Natural killer cell (primary cell): ENCODE measurements around the gene AKAP8. TPM values are rescaled to one million over a fixed set of nuclear protein-coding genes. Genes with fewer than 3 reads are reported as not detected.

Source experiments
- ATAC-seq, 3 donors: fragments of 150-1000 bp in 2 of 3; fragments of 200-7000 bp in 1 of 3; cut with Tn5 transposase; 1 replicate in 1 of 3; 2 replicates in 2 of 3; pipeline ENCODE4 v1.10.0; 2021; ENCODE audit warnings: mild to moderate bottlenecking in 2 of 3, moderate library complexity in 2 of 3
- DNase-seq, 2 donors: peaks; one replicate each; pipeline versions ENCODE4 v3.0.0 to v3.0.0-alpha.2; 2013 to 2021; ENCODE audit warnings: mixed read lengths in 1 of 2
- H3K27ac ChIP-seq: one replicate; pipeline ENCODE4 v1.5.1; 2013; ENCODE audit warnings: mild to moderate bottlenecking, low read length
- H3K27me3 ChIP-seq: one replicate; pipeline ENCODE4 v1.6.1; 2013; ENCODE audit warnings: low read length; ENCODE audit not compliant: control insufficient read depth, insufficient read depth
- H3K36me3 ChIP-seq: one replicate; pipeline ENCODE4 v1.6.1; 2013; ENCODE audit warnings: low read length; ENCODE audit not compliant: control insufficient read depth, insufficient read depth
- H3K4me1 ChIP-seq: one replicate; pipeline ENCODE4 v1.6.1; 2013; ENCODE audit warnings: low read length; ENCODE audit not compliant: control insufficient read depth, insufficient read depth
- H3K4me3 ChIP-seq: one replicate; pipeline ENCODE4 v1.5.1; 2013; ENCODE audit warnings: low read length
- H3K9me3 ChIP-seq: one replicate; pipeline ENCODE4 v1.6.1; 2013; ENCODE audit warnings: low read length; ENCODE audit not compliant: control insufficient read depth, insufficient read depth
- H3K27ac Mint-ChIP-seq, 2 donors: one replicate each; pipeline ENCODE4 v1.8.0; 2022; ENCODE audit warnings: mild to moderate bottlenecking in 2 of 2, mixed read lengths in 2 of 2, moderate library complexity in 1 of 2
- H3K27me3 Mint-ChIP-seq, 2 donors: one replicate each; pipeline ENCODE4 v1.8.0; 2022; ENCODE audit warnings: low read depth in 2 of 2, mixed read lengths in 2 of 2
- H3K36me3 Mint-ChIP-seq: one replicate; pipeline ENCODE4 v1.8.0; 2022; ENCODE audit warnings: mixed read lengths
- H3K4me1 Mint-ChIP-seq, 2 donors: one replicate each; pipeline ENCODE4 v1.8.0; 2022; ENCODE audit warnings: mixed read lengths in 2 of 2
- H3K4me3 Mint-ChIP-seq: one replicate; pipeline ENCODE4 v1.8.0; 2022; ENCODE audit warnings: mild to moderate bottlenecking, moderate library complexity, mixed read lengths
- H3K9me3 Mint-ChIP-seq, 2 donors: one replicate each; pipeline ENCODE4 v1.8.0; 2022; ENCODE audit warnings: mixed read lengths in 2 of 2
- CTCF ChIP-seq: fragments of 200-600 bp; IDR thresholded peaks from one replicate; pipeline ENCODE4 v1.8.0; 2022; ENCODE audit warnings: antibody characterized with exemption
- WGBS: methylation state at CpG from one replicate; pipeline ENCODE4 v1.1.7; 2013; ENCODE audit warnings: missing lambda C conversion rate; ENCODE audit not compliant: insufficient coverage; 5-methylcytosine and 5-hydroxymethylcytosine counted together
- intact Hi-C: fragments of 100-400 bp; cut with micrococcal nuclease; formaldehyde crosslinking; loops from one replicate; pipeline ENCODE4 v1.14.2; 2022
- total RNA-seq, 4 donors: library from RNA; stranded (reverse); fragments of 120-200 nt in 1 of 4; gene quantifications; one replicate each; pipeline versions ENCODE4 v1.2.3 to v1.2.4, GENCODE V29; 2013 to 2022

Gene AKAP8
- total RNA-seq, 3 donors from 2014 or later (not counting 1 experiment from before 2014, with no cell fraction given), result 65.3 to 87.6 (median 76.9) TPM

GRCh38 chr19:15373644-15374043 lies 5.9 kb downstream of the AKAP8 start:
- intact Hi-C loops, result no loop called here
- H3K4me3 Mint-ChIP-seq, result no peak overlapping the region

GRCh38 chr19:15372891-15373301 lies 6.7 kb downstream of the AKAP8 start:
- WGBS, result 97% methylated on average over 30 of the region's 30 CpGs
- H3K27ac Mint-ChIP-seq, result no peak overlapping the region
- no peak for ATAC-seq
- Histone ChIP-seq H3K9me3 (no peaks in the 10 kb centered on the region), H3K36me3 (peaks cover 63% of the 10 kb centered on the region), H3K27me3 (no peaks in the 10 kb centered on the region), H3K4me1 (peaks cover 20% of the 10 kb centered on the region), H3K27ac (no peak overlapping the region), H3K4me3 (no peak overlapping the region)
- no peak overlapping the region for H3K4me3 Mint-ChIP-seq
- no peak for TF ChIP-seq CTCF
- intact Hi-C loops, result no loop called here
- H3K9me3 Mint-ChIP-seq, result no peaks in the 10 kb centered on the region
- no peaks in the 10 kb centered on the region for H3K27me3 Mint-ChIP-seq
- no peak for DNase-seq
- H3K36me3 Mint-ChIP-seq, result no peaks in the 10 kb centered on the region
- H3K4me1 Mint-ChIP-seq, result peaks cover 12 to 32% of the 10 kb centered on the region in 2 donors

More at GRCh38 chr19:15373644-15374043, 5.9 kb downstream of the AKAP8 start:
- no peaks in the 10 kb centered on the region for H3K9me3 ChIP-seq
- Mint-ChIP-seq H3K9me3 (no peaks in the 10 kb centered on the region), H3K27ac (no peak overlapping the region), H3K4me1 (peaks cover 19 to 34% of the 10 kb centered on the region in 2 donors), H3K36me3 (no peaks in the 10 kb centered on the region), H3K27me3 (no peaks in the 10 kb centered on the region)
- no peak for DNase-seq
- no peak overlapping the region for H3K27ac ChIP-seq
- peaks cover 26% of the 10 kb centered on the region for H3K4me1 ChIP-seq
- ATAC-seq, result no peak
- 96% methylated on average over 22 of the region's 22 CpGs for WGBS
- peaks cover 56% of the 10 kb centered on the region for H3K36me3 ChIP-seq
- no peak for TF ChIP-seq CTCF
- no peak overlapping the region for H3K4me3 ChIP-seq
- H3K27me3 ChIP-seq, result no peaks in the 10 kb centered on the region

- no peaks in the 10 kb centered on the region for H3K27me3 ChIP-seq
These were observed 7.1 kb downstream of the AKAP8 start for GRCh38 chr19:15372470-15372869.

More at GRCh38 chr19:15372470-15372869, 7.1 kb downstream of the AKAP8 start:
- H3K4me3 Mint-ChIP-seq, result no peak overlapping the region
- peaks cover 9 to 29% of the 10 kb centered on the region in 2 donors for H3K4me1 Mint-ChIP-seq
- WGBS, result 95% methylated on average over 14 of the region's 14 CpGs
- no peak for TF ChIP-seq CTCF
- ATAC-seq (no peak), DNase-seq (no peak)
- H3K36me3 Mint-ChIP-seq, result no peaks in the 10 kb centered on the region
- peaks cover 16% of the 10 kb centered on the region for H3K4me1 ChIP-seq
- no peak overlapping the region for H3K27ac ChIP-seq
- no peaks in the 10 kb centered on the region for H3K27me3 Mint-ChIP-seq
- no peak overlapping the region for H3K27ac Mint-ChIP-seq
- H3K36me3 ChIP-seq, result peaks cover 67% of the 10 kb centered on the region
- H3K9me3 ChIP-seq, result no peaks in the 10 kb centered on the region
- no peak overlapping the region for H3K4me3 ChIP-seq
- no peaks in the 10 kb centered on the region for H3K9me3 Mint-ChIP-seq
- intact Hi-C loops, result no loop called here
